Activated CD8-positive, alpha-beta T cell treated with anti-CD3 and anti-CD28 coated beads, Interleukin-2, amount 10 ng/mL, durations not matched to agents 7 days and 5 days (primary cell): Measurements from ENCODE around the gene ENTREP3. TPM values are rescaled to one million over a fixed set of nuclear protein-coding genes. Genes with fewer than 3 reads are reported as not detected.
A peak's percentile ranks its signal among the peaks of the same experiment; 100 is the strongest.

Source experiments
- ATAC-seq: fragments of 150-1000 bp; cut with Tn5 transposase; one replicate; pipeline ENCODE4 v1.10.0; 2021; ENCODE audit warnings: moderate library complexity
- CTCF ChIA-PET: fragments of 350-600 bp; sonication (Branson Sonifier 250); formaldehyde crosslinking; loops from one replicate; lab custom pipeline; 2021; ENCODE audit warnings: antibody characterized with exemption; lab: Charles Lee
- POLR2A ChIA-PET: fragments of 350-600 bp; sonication (Branson Sonifier 250); formaldehyde crosslinking; loops from one replicate; lab custom pipeline; 2021; ENCODE audit warnings: antibody characterized with exemption; lab: Charles Lee
- DNase-seq: peaks from one replicate; pipeline ENCODE4 v3.0.0-alpha.2; 2020
- H3K27ac Mint-ChIP-seq: one replicate; pipeline ENCODE4 v1.8.0; 2021; ENCODE audit warnings: mild to moderate bottlenecking, mixed read lengths
- H3K27me3 Mint-ChIP-seq: one replicate; pipeline ENCODE4 v1.8.0; 2021; ENCODE audit warnings: low read depth, mixed read lengths
- H3K36me3 Mint-ChIP-seq: one replicate; pipeline ENCODE4 v1.8.0; 2021; ENCODE audit warnings: low read depth, mixed read lengths
- H3K4me1 Mint-ChIP-seq: one replicate; pipeline ENCODE4 v1.8.0; 2021; ENCODE audit warnings: low read depth, mixed read lengths
- H3K4me3 Mint-ChIP-seq: one replicate; pipeline ENCODE4 v1.8.0; 2021; ENCODE audit warnings: mild to moderate bottlenecking, mixed read lengths
- H3K9me3 Mint-ChIP-seq: one replicate; pipeline ENCODE4 v1.8.0; 2022; ENCODE audit warnings: mixed read lengths; ENCODE audit not compliant: insufficient read depth
- total RNA-seq, 2 experiments: library from RNA; stranded (reverse); gene quantifications; one replicate each; pipeline ENCODE4 v1.2.3, GENCODE V29; 2021

Gene ENTREP3
- total RNA-seq, 2 experiments from 2014 or later, result 29.3 to 29.7 TPM

- ATAC-seq (peak; percentile 71), DNase-seq (peak; percentile 95)
- Mint-ChIP-seq H3K27ac (peak within 1 kb of the TSS; percentile 1), H3K4me1 (peaks cover 32% of the 10 kb centered on the region), H3K27me3 (no peaks in the 10 kb centered on the region), H3K4me3 (peak within 1 kb of the TSS; percentile 67), H3K36me3 (peaks cover 7% of the 10 kb centered on the region), H3K9me3 (no peaks in the 10 kb centered on the region)
- POLR2A ChIA-PET, result interaction anchor here (1.2 kb wide), 1 partner anchor 40 kb away, joined by 4 read pairs; no protein-coding TSS in a partner anchor
- CTCF ChIA-PET, result interaction anchor here (0.6 to 3.6 kb wide), 9 partner anchors 16 to 322 kb away, joined by 3 to 34 read pairs (median 6); partner anchors contain the start of genes FDPS, RUSC1 and SCAMP3
These were observed 22.0 kb upstream of the ENTREP3 start, which contains the start of gene HCN3 for GRCh38 chr1:155277070-155277901. HCN3 (plus strand) TSS chr1:155277463; CDS start chr1:155277591, 128 bp downstream.

DNA sequence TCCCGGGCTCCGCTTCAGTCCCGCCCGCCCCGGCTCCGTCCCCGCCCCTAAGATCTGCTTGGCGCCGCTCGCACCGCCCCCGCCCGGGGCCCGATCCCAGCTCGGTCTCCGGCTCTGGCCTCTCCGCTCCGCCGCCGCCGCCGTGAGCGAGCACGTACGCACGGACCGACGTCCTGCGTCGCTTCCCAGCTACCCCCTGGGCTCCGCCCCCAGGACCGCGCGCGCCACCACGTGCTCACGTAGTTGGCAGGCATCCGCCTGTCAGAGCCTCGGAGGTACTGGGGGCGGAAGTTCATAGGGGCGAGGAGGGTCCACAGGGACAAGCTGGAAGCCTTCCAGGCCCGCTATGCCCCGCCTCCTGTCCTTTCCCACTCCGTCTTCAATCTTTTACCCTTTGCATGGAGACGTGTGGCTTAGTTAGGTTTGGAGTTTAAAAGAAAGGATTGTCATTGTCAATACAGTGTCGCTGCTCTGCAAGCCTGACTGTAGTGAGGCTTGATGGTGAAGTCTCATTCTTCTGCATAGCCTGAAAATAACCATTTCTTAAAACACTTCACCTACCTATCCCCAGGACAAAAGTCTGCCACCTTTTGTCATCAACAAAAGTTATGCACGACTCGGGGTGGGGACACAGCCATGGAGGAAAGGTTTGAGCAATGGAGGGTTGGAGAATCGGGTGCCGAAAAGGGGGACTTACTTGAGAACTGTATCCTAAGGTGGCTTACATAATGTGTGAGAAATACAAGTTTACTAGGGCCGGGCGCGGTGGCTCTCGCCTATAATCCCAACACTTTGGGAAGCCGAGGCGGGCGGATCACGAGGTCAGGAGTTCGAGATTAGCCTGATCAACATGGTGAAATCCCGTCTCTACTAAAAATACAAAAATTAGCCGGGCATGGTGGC, 18.3 kb upstream of the ENTREP3 start, which contains the start of gene CLK2:
TSS of gene CLK2 (minus strand) at position 162 of the 903 bp plus-strand sequence. CDS start 2,527 bp downstream, outside the sequence.
- peak; percentile 97 for DNase-seq
- ChIA-PET POLR2A (interaction anchor here (0.5 to 3.1 kb wide), 15 partner anchors 10 to 301 kb away, joined by 3 to 21 read pairs (median 4); partner anchors contain the start of genes ENTREP3, FDPS, RUSC1 and SCAMP3), CTCF (interaction anchor here (0.9 to 6.1 kb wide), 9 partner anchors 12 to 189 kb away, joined by 3 to 52 read pairs (median 4); partner anchors contain the start of genes ENTREP3, RUSC1 and SCAMP3)
- H3K36me3 Mint-ChIP-seq, result peaks cover 36% of the 10 kb centered on the region
- peak within 1 kb of the TSS; percentile 96 for H3K27ac Mint-ChIP-seq
- H3K9me3 Mint-ChIP-seq, result no peaks in the 10 kb centered on the region
- peak within 1 kb of the TSS; percentile 91 for H3K4me3 Mint-ChIP-seq
- no peaks in the 10 kb centered on the region for H3K27me3 Mint-ChIP-seq
- peaks cover 51% of the 10 kb centered on the region for H3K4me1 Mint-ChIP-seq
- ATAC-seq, result peak; percentile 85

DNA sequence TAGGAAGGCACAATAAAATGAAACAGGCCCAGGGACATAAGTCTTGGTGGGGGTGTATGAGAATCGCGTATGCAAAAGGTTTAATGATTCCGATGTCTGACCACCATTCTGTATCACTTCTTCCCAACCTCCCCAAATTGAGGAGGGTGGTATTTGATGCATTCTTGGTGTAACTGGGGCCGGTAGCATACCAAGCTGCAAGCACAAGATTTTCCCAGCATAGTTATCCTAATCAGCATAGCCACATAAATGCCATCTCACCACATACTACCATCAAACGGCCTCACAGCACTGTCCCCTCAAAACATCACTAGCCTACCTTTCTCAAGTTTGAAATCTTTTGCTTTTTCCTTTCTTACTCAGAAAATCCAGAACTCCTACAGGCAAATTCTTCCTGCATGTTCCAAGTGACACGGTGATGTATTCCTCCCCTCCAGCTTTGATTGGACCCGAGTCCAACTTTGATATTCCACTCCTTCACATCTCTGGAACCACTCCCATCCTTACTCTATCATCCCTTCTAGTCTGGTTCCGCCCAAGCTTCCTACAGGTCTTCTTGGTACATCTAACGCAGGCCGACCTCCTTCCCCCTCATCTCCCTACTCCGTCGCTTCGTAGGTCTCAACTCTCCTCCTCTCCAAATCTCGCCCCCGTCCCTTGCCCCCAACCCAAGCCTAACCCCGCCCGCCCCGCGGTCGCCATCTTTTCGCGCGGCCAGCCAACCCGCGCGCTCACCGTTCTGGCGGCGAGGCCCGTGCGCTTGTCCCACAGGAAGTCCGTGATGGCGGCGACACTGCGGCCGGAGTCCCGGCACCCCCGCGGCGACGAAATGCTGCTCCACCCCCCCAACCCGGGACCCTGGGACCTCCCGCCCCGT, 17.4 kb upstream of the ENTREP3 start:
- Mint-ChIP-seq H3K27me3 (no peaks in the 10 kb centered on the region), H3K9me3 (no peaks in the 10 kb centered on the region), H3K27ac (peak overlapping the region; percentile 96), H3K36me3 (peaks cover 44% of the 10 kb centered on the region), H3K4me3 (peak overlapping the region; percentile 91), H3K4me1 (peaks cover 45% of the 10 kb centered on the region)
- DNase-seq (no peak), ATAC-seq (peak; percentile 44)
- ChIA-PET CTCF (interaction anchor here (0.9 to 6.1 kb wide), 8 partner anchors 11 to 188 kb away, joined by 3 to 52 read pairs (median 4); partner anchors contain the start of genes ENTREP3, RUSC1 and SCAMP3), POLR2A (interaction anchor here (0.5 to 3.1 kb wide), 15 partner anchors 9 to 302 kb away, joined by 3 to 21 read pairs (median 4); partner anchors contain the start of genes ENTREP3, FDPS, RUSC1 and SCAMP3)

DNA sequence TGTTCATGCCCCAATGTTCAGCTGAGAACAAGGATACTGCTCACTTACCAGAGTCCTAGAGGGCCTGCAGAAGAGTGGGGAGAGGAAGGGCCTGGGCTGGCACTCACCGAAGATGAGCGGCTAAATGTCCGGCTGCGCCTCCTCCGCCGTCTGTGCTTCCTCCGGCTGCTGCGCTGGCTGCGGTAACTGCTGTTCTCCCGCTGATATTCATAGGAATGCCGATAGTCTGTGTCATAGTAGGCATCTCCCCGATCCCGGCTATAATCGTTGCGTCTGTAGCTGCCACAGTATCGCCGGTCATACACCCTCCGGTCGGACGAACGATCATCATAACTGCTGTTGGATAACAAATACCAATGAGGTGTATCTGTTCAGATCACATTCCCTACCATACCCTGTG, 14.1 kb upstream of the ENTREP3 start:
- ATAC-seq, result no peak
- DNase-seq, result no peak
- Mint-ChIP-seq H3K9me3 (no peaks in the 10 kb centered on the region), H3K4me3 (no peak overlapping the region), H3K4me1 (peaks cover 33% of the 10 kb centered on the region), H3K27ac (no peak overlapping the region), H3K27me3 (no peaks in the 10 kb centered on the region), H3K36me3 (peaks cover 73% of the 10 kb centered on the region)
- CTCF ChIA-PET, result interaction anchor here (1.7 to 6.1 kb wide), 2 partner anchors 13 to 18 kb away, joined by 3 to 52 read pairs; no protein-coding TSS in a partner anchor
- POLR2A ChIA-PET, result no interaction called here

- DNase-seq, result no peak
- Mint-ChIP-seq H3K4me1 (peaks cover 35% of the 10 kb centered on the region), H3K36me3 (peaks cover 81% of the 10 kb centered on the region), H3K9me3 (no peaks in the 10 kb centered on the region), H3K27me3 (no peaks in the 10 kb centered on the region), H3K27ac (no peak overlapping the region), H3K4me3 (no peak overlapping the region)
- CTCF ChIA-PET, result interaction anchor here (1.7 kb wide), 1 partner anchor 13 kb away, joined by 3 read pairs; no protein-coding TSS in a partner anchor
- ATAC-seq, result no peak
- POLR2A ChIA-PET, result no interaction called here
These were observed 13.3 kb upstream of the ENTREP3 start for GRCh38 chr1:155268630-155269029.

DNA sequence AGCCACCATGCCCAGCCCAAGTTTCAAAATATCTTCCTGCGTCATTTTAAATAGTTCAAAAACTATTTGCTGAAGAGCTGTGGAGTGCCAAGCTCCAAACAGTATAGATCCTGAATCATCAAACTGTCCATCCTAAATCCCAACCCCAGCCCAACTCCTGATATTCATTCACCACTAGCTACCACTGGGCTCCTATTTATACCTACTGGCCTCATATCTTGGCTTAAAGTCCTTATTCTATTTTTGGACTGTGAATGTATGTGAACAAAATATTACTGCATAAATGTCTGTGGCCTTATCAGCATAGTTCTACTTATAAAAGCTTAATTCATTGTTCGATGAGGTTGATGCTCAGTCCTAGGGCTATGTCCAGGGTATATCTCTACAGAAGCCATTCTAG, 12.1 kb upstream of the ENTREP3 start:
- ChIA-PET CTCF (interaction anchor here (1.4 to 5.5 kb wide), 2 partner anchors 11 to 15 kb away, joined by 3 to 59 read pairs; no protein-coding TSS in a partner anchor), POLR2A (interaction anchor here (1.3 kb wide), 1 partner anchor 23 kb away, joined by 8 read pairs; no protein-coding TSS in a partner anchor)
- DNase-seq (no peak), ATAC-seq (no peak)
- peaks cover 87% of the 10 kb centered on the region for H3K36me3 Mint-ChIP-seq
- H3K9me3 Mint-ChIP-seq, result no peaks in the 10 kb centered on the region
- no peaks in the 10 kb centered on the region for H3K27me3 Mint-ChIP-seq
- H3K4me1 Mint-ChIP-seq, result peaks cover 43% of the 10 kb centered on the region
- no peak overlapping the region for H3K4me3 Mint-ChIP-seq
- no peak overlapping the region for H3K27ac Mint-ChIP-seq

DNA sequence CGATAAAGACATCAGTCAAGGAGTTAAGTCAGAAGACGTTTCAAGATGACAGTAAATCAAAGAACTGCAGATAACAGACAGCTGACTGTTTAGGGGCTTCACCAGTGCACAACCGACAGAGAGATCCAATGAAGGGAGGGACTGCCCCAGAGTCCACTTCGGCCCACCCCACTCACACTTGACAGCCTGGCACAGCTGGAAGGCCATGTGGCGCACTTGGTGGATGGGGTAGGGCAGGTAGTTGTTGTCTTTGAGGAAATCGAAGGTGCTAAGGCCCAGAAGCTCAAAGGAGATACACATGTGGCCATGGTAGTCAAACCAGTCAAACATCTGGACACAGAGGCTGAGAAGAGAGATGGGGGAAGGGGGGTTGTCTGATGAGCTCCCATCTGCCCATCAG, 11.3 kb upstream of the ENTREP3 start:
- DNase-seq, result no peak
- H3K36me3 Mint-ChIP-seq, result peaks cover 89% of the 10 kb centered on the region
- no peaks in the 10 kb centered on the region for H3K27me3 Mint-ChIP-seq
- no peak for ATAC-seq
- no peak overlapping the region for H3K27ac Mint-ChIP-seq
- no peak overlapping the region for H3K4me3 Mint-ChIP-seq
- CTCF ChIA-PET, result interaction anchor here (0.9 to 5.5 kb wide), 5 partner anchors 12 to 182 kb away, joined by 3 to 59 read pairs (median 4); partner anchors contain the start of gene THBS3
- H3K9me3 Mint-ChIP-seq, result no peaks in the 10 kb centered on the region
- POLR2A ChIA-PET, result interaction anchor here (1.3 to 1.5 kb wide), 2 partner anchors 11 to 22 kb away, joined by 6 to 8 read pairs; partner anchors contain the start of gene ENTREP3
- peaks cover 42% of the 10 kb centered on the region for H3K4me1 Mint-ChIP-seq

- peak overlapping the region; percentile 93 for H3K27ac Mint-ChIP-seq
- peaks cover 77% of the 10 kb centered on the region for H3K36me3 Mint-ChIP-seq
- H3K27me3 Mint-ChIP-seq, result no peaks in the 10 kb centered on the region
- H3K4me3 Mint-ChIP-seq, result peak overlapping the region; percentile 98
- ChIA-PET POLR2A (interaction anchor here (0.8 to 1.8 kb wide), 2 partner anchors 10 to 45 kb away, joined by 3 to 10 read pairs; partner anchors contain the start of genes CLK2 and FDPS), CTCF (interaction anchor here (0.8 to 5.5 kb wide), 2 partner anchors 11 to 61 kb away, joined by 3 to 59 read pairs; no protein-coding TSS in a partner anchor)
- no peaks in the 10 kb centered on the region for H3K9me3 Mint-ChIP-seq
- ATAC-seq (no peak), DNase-seq (no peak)
- H3K4me1 Mint-ChIP-seq, result peaks cover 42% of the 10 kb centered on the region
These were observed 7.8 kb upstream of the ENTREP3 start for GRCh38 chr1:155263067-155263466.

GRCh38 chr1:155261852-155262673, 6.8 kb upstream of the ENTREP3 start, which contains the start of gene SCAMP3:
SCAMP3 (minus strand) TSS chr1:155262360; CDS start chr1:155262151, 209 bp downstream.
- ATAC-seq, result peak; percentile 95
- Mint-ChIP-seq H3K36me3 (peaks cover 73% of the 10 kb centered on the region), H3K27ac (peak within 1 kb of the TSS; percentile 93), H3K27me3 (no peaks in the 10 kb centered on the region), H3K4me3 (peak within 1 kb of the TSS; percentile 98), H3K9me3 (no peaks in the 10 kb centered on the region), H3K4me1 (peaks cover 42% of the 10 kb centered on the region)
- ChIA-PET CTCF (interaction anchor here (0.8 to 4.4 kb wide), 9 partner anchors 11 to 715 kb away, joined by 3 to 120 read pairs (median 5); partner anchors contain the start of genes CLK2, FDPS and KRTCAP2), POLR2A (interaction anchor here (1.0 to 1.9 kb wide), 7 partner anchors 8 to 68 kb away, joined by 3 to 21 read pairs (median 6); partner anchors contain the start of gene CLK2)
- peak; percentile 94 for DNase-seq
